ENCODE measurements around the gene PRR36. TPM values are rescaled to one million over a fixed set of nuclear protein-coding genes. Genes with fewer than 3 reads are reported as not detected.
A peak's percentile ranks its signal among the peaks of the same experiment; 100 is the strongest.
"Not testable (repeated sequence)": the region's sequence is repeated elsewhere in the genome, so short reads cannot be mapped to it uniquely, and the experiment has no call there.

PRR36 gene
- total and polyA plus RNA-seq, 10 of the 15 experiments (the other 5 are each of a cell fraction or from before 2014, with no cell fraction given) = 0.04 TPM; not detected in 9

GRCh38 chr19:7919610-7920518 is 45.7 kb upstream of the PRR36 start, which contains the start of gene SNAPC2 (continued):
- 0 out of 2 replicates have a peak, but pooled peaks have one; percentile 38 for TF ChIP-seq TBL1XR1 (IDR thresholded peaks at IDR 0.05; ENCODE audit: low read depth, low read length)
- no peak for TF ChIP-seq GABPA (IDR thresholded peaks at IDR 0.05; ENCODE audit: low read depth)
- peak in 1 of 2 experiments; percentile 93; a peak in 2 of 3 replicates for TF ChIP-seq EGR1 (IDR thresholded peaks at IDR 0.05; ENCODE audit: borderline replicate concordance in 1 of 2, low read depth in 2 of 2, low read length in 2 of 2)

DNA sequence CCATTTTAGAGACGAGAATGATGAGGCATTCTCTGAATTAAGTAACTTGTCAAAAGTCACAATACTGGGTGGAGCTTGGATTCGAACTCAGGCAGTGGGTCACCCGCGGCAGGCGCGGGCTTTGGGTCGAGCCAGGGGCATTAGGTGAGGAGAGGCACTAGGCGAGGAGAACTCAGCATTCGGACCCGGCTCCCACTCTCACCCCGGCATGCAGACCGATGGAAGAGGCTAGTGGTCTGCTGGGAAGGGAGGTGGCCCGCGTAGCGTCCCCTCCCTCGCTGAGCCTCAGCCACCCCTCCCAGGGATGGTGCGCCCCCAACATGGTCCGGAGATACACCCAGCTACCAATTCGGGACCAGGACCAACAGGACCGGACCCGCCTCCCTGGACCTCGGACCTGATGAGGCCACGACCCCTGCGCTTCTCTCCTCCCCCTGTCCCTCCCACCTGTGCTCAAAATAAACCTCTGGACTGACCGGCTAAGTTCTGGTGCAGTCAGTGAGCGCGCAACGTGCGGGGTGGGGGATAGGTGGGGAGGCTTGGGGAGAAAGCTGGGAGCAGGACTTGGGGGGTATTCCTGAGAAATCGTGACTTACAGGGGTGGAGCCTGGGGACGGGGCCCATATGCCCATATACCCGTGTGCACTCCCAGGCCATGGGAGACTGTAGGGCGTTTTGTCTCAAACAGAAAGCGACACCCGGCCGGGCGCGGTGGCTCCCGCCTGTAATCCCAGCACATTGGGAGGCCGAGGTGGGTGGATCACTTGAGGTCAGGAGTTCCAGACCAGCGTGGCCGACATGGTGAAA is 44.6 kb upstream of the PRR36 start:
- intact Hi-C loops (cut with micrococcal nuclease; ENCODE audit: unreplicated experiment) = no loop called here
- Histone ChIP-seq H3K79me2 (ENCODE audit: control insufficient read depth, insufficient read depth, low read length) (no peaks in the 10 kb centered on the region), H3K9me3 (replicated peaks; ENCODE audit: control insufficient read depth, insufficient read depth, low read length) (no peaks in the 10 kb centered on the region; the same call in 2 of the 3 replicates), H3K4me2 (ENCODE audit: control insufficient read depth, insufficient read depth) (peak overlapping the region; percentile 82; the same call in 1 of the 2 replicates), H3K9ac (ENCODE audit: control insufficient read depth, insufficient read depth, low read length) (no peak overlapping the region), H3K4me3 (no peak overlapping the region), H3K27ac (ENCODE audit: control insufficient read depth, insufficient read depth) (no peak overlapping the region), H3K36me3 (ENCODE audit: control insufficient read depth in 2 of 2, insufficient read depth in 2 of 2, low read length in 1 of 2) (no peaks in the 10 kb centered on the region; a peak in 1 of 4 replicates), H3K4me1 (ENCODE audit: control insufficient read depth, insufficient read depth, low read length) (peaks cover 11% of the 10 kb centered on the region), H3K27me3 (replicated peaks in 1 of 2; ENCODE audit: control insufficient read depth in 2 of 2, insufficient read depth in 2 of 2, low read length in 1 of 2) (peaks cover 8 to 21% of the 10 kb centered on the region in 2 experiments), H2AFZ (ENCODE audit: control insufficient read depth, low read depth, low read length) (no peak overlapping the region), H4K20me1 (ENCODE audit: control insufficient read depth, insufficient read depth) (no peaks in the 10 kb centered on the region)
- 75% methylated on average over 42 of the region's 42 CpGs for WGBS (ENCODE audit: insufficient coverage, insufficient replicate concordance, low lambda C conversion rate, missing lambda C conversion rate)
- ChIA-PET RAD21 (ENCODE audit: unreplicated experiment) (interaction anchor here (1.1 to 2.5 kb wide), 4 partner anchors 10 to 350 kb away, joined by 5 to 17 read pairs (median 14); partner anchors contain the start of genes MAP2K7 and TIMM44), SMC1A (ENCODE audit: uncharacterized antibody, unreplicated experiment) (interaction anchor here (1.6 kb wide), 2 partner anchors 25 kb away, joined by 3 to 7 read pairs; partner anchors contain the start of gene TIMM44), POLR2A (interaction anchor here (0.7 to 2.9 kb wide), 3 partner anchors 15 to 147 kb away, joined by 6 to 27 read pairs (median 18); partner anchors contain the start of genes MAP2K7 and TIMM44), CTCF (interaction anchor here (1.1 to 3.9 kb wide), 6 partner anchors 10 to 350 kb away, joined by 3 to 32 read pairs (median 10); partner anchors contain the start of genes MAP2K7 and TIMM44)
- no TSS peak for BruUV-seq (replicated peaks)
- in situ Hi-C loops (cut with MboI) = no loop called here
- no peak for DNase-seq (ENCODE audit: low read depth, low spot score)
- ATAC-seq = no peak
- TF ChIP-seq KDM1A (IDR thresholded peaks at IDR 0.05; ENCODE audit: borderline replicate concordance) (no peak), MXI1 (IDR thresholded peaks at IDR 0.05; ENCODE audit: low read depth, low read length) (no peak), SUPT20H (IDR thresholded peaks at IDR 0.05; ENCODE audit: borderline replicate concordance, control insufficient read depth, low read depth, low read length) (no peak), SREBF1 (IDR thresholded peaks at IDR 0.05; ENCODE audit: low read length) (no peak), HCFC1 (IDR thresholded peaks at IDR 0.05; ENCODE audit: low read length) (no peak), BACH1 (IDR thresholded peaks at IDR 0.05; ENCODE audit: borderline replicate concordance) (no peak), NR2F1 (conservative IDR thresholded peaks at IDR 0.05) (no peak), KLF5 (IDR thresholded peaks at IDR 0.05; ENCODE audit: partially characterized antibody) (no peak), SMC3 (IDR thresholded peaks at IDR 0.05; ENCODE audit: borderline replicate concordance, low read length) (no peak)
- FAIRE-seq = no peak

DNA sequence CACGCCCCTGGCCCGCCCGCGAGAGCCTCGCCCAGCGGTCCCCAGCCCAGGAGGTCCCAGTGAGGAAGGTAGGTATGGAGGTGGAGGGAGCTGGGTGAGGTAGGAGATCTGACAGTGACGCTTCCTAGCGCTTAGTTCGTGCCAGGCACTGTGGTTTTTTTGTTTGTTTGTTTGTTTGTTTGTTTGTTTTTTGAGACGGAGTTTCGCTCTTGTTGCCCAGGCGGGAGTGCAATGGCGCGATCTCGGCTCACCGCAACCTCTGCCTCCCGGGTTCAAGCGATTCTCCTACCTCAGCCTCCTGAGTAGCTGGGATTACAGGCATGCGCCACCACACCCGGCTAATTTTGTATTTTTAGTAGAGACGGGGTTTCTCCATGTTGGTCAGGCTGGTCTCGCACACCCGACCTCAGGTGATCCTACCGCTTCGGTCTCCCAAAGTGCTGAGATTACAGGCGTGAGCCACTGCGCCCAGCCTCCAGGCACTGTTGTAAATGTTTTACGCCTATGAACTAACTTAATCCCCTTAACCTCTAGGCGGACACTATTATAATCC is 43.9 kb upstream of the PRR36 start:
- POLR2A ChIA-PET; H3K9me3 ChIP-seq (replicated peaks; ENCODE audit: control insufficient read depth, insufficient read depth, low read length); H3K27ac ChIP-seq (ENCODE audit: control insufficient read depth, insufficient read depth); H3K4me3 ChIP-seq; H3K4me2 ChIP-seq (ENCODE audit: control insufficient read depth, insufficient read depth); H3K9ac ChIP-seq (ENCODE audit: control insufficient read depth, insufficient read depth, low read length); ATAC-seq; H2AFZ ChIP-seq (ENCODE audit: control insufficient read depth, low read depth, low read length); BruUV-seq (replicated peaks); intact Hi-C loops (cut with micrococcal nuclease; ENCODE audit: unreplicated experiment); H3K79me2 ChIP-seq (ENCODE audit: control insufficient read depth, insufficient read depth, low read length); in situ Hi-C loops (cut with MboI); H3K36me3 ChIP-seq (ENCODE audit: control insufficient read depth in 2 of 2, insufficient read depth in 2 of 2, low read length in 1 of 2); FAIRE-seq; H4K20me1 ChIP-seq (ENCODE audit: control insufficient read depth, insufficient read depth); DNase-seq (ENCODE audit: low read depth, low spot score); RAD21 ChIA-PET (ENCODE audit: unreplicated experiment): not testable (repeated sequence)
- ChIA-PET CTCF (interaction anchor here (1.1 to 1.2 kb wide), 2 partner anchors 11 to 26 kb away, joined by 3 to 4 read pairs; partner anchors contain the start of gene TIMM44), SMC1A (ENCODE audit: uncharacterized antibody, unreplicated experiment) (interaction anchor here (1.6 kb wide), 1 partner anchor 26 kb away, joined by 3 read pairs; no protein-coding TSS in a partner anchor)
- WGBS (ENCODE audit: insufficient coverage, insufficient replicate concordance, low lambda C conversion rate, missing lambda C conversion rate) = 19% methylated on average over 29 of the region's 29 CpGs
- Histone ChIP-seq H3K4me1 (ENCODE audit: control insufficient read depth, insufficient read depth, low read length) (peaks cover 11% of the 10 kb centered on the region), H3K27me3 (replicated peaks in 1 of 2; ENCODE audit: control insufficient read depth in 2 of 2, insufficient read depth in 2 of 2, low read length in 1 of 2) (peaks cover 8 to 21% of the 10 kb centered on the region in 2 experiments)
